Mucosa of descending colon (tissue), 3 donors: ENCODE results near the gene CLIP2. TPM values are rescaled to one million over a fixed set of nuclear protein-coding genes. Genes with fewer than 3 reads are reported as not detected.
"Not testable (repeated sequence)": the region's sequence is repeated elsewhere in the genome, so short reads cannot be mapped to it uniquely, and the experiment has no call there.

Experiments
- ATAC-seq: fragments of 200-7000 bp; cut with Tn5 transposase; one replicate; pipeline ENCODE4 v1.9.1; 2020; ENCODE audit warnings: mild to moderate bottlenecking, moderate library complexity
- DNase-seq, 3 donors: peaks; one replicate each; pipeline ENCODE4 v3.0.0-alpha.2; 2020
- H3K36me3 ChIP-seq: fragments of 200-600 bp; one replicate; pipeline ENCODE4 v1.8.0; 2021; ENCODE audit warnings: low read depth, mild to moderate bottlenecking
- H3K4me1 ChIP-seq: fragments of 200-600 bp; one replicate; pipeline ENCODE4 v1.8.0; 2021; ENCODE audit warnings: low read depth, mild to moderate bottlenecking
- H3K4me3 ChIP-seq: fragments of 200-600 bp; one replicate; pipeline ENCODE4 v1.8.0; 2021; ENCODE audit warnings: mild to moderate bottlenecking
- H3K9me3 ChIP-seq: fragments of 200-600 bp; one replicate; pipeline ENCODE4 v1.8.0; 2021; ENCODE audit warnings: mild to moderate bottlenecking
- CTCF ChIP-seq: fragments of 200-600 bp; IDR thresholded peaks from one replicate; pipeline ENCODE4 v1.8.0; 2022; ENCODE audit warnings: antibody characterized with exemption, mild to moderate bottlenecking
- intact Hi-C, 2 donors: fragments of 100-400 bp; cut with DNase I in 1 of 2; cut with micrococcal nuclease in 1 of 2; formaldehyde crosslinking; loops; one replicate each; pipeline versions ENCODE4 v1.11.0 to v1.11.1; 2022; cut with DNase I, micrococcal nuclease
- total RNA-seq, 3 donors: library from RNA; stranded (reverse); fragmentation: NEBNext Ultra II Directional in 2 of 3; extraction: Animal tissue kit (Norgen Biotek cat#: 25700) in 2 of 3; gene quantifications; one replicate each; pipeline versions ENCODE4 v1.2.1 to v1.2.4, GENCODE V29; 2021 to 2023
- donor health status: DM: no; HTN: no; CAD: no; lungs with moderate emphysema.
- donor health status: DM: no; HTN: no; CAD: no.
- donor health status: DM: no; HTN: yes; CAD: no.

CLIP2 gene
- total RNA-seq, 3 donors from 2014 or later = 57.6 to 77.7 (median 67.1) TPM

- intact Hi-C loops = no loop called here
- no peak overlapping the region for H3K4me3 ChIP-seq
Measured at GRCh38 chr7:74252893-74253292, 36.3 kb upstream of the CLIP2 start.

DNA sequence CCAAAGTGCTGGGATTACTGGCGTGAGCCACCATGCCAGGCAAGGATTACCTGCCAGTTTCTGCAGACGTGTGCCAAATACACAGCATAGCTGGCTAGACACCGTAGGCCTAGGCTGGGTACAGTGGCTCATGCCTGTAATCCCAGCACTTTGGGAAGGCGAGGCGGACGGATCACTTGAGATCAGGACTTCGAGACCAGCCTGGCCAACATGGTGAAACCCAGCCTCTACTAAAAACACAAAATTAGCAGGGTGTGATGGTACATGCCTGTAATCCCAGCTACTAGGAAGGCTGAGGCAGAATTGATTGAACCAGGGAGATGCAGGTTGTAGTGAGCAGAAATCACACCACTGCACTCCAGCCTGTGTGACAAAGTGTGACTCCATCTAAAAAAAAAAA lies 35.9 kb upstream of the CLIP2 start:
- Histone ChIP-seq H3K4me3 (no peak overlapping the region), H3K9me3 (no peaks in the 10 kb centered on the region), H3K36me3 (peaks cover 4% of the 10 kb centered on the region), H3K4me1 (peaks cover 22% of the 10 kb centered on the region)
- intact Hi-C loops = no loop called here
- ATAC-seq (no peak), DNase-seq (no peak)
- TF ChIP-seq CTCF = no peak

More at GRCh38 chr7:74252893-74253292, 36.3 kb upstream of the CLIP2 start:
- peak; percentile 22 for ATAC-seq
- TF ChIP-seq CTCF = no peak
- DNase-seq = peak; percentile 60 to 69 (median 61)
- Histone ChIP-seq H3K36me3 (peaks cover 4% of the 10 kb centered on the region), H3K9me3 (no peaks in the 10 kb centered on the region), H3K4me1 (peaks cover 22% of the 10 kb centered on the region)

DNA sequence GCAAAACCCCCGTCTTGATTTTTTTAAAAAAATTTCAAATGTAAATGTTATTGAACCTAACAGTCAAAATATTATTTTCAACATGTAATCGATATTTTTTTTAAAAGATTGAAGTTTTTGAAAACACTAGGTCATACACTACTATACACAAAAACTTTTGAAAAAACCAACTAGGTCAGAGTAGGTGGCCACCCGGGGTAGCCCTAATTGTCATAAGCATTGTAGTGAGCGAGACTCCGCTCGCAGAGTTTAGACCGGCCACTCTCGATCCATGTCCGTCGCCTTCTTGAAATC lies 35.4 kb upstream of the CLIP2 start:
- no peak for TF ChIP-seq CTCF
- H3K4me1 ChIP-seq = peaks cover 22% of the 10 kb centered on the region
- peak overlapping the region; percentile 49 for H3K4me3 ChIP-seq
- peak in 1 of 3 donors; percentile 45 for DNase-seq
- H3K9me3 ChIP-seq = no peaks in the 10 kb centered on the region
- no peak for ATAC-seq
- peaks cover 4% of the 10 kb centered on the region for H3K36me3 ChIP-seq
- intact Hi-C loops = no loop called here

GRCh38 chr7:74254129-74254857 lies 34.9 kb upstream of the CLIP2 start, which contains the start of gene RFC2:
TSS of gene RFC2 (minus strand) at chr7:74254399. CDS start at chr7:74254383, 16 bp downstream.
- Histone ChIP-seq H3K4me3 (peak within 1 kb of the TSS; percentile 49), H3K36me3 (peaks cover under 1% of the 10 kb centered on the region), H3K9me3 (no peaks in the 10 kb centered on the region), H3K4me1 (peaks cover 22% of the 10 kb centered on the region)
- DNase-seq = peak; percentile 98 to 99 (median 98)
- peak; percentile 11 for TF ChIP-seq CTCF
- intact Hi-C loops = no loop called here
- ATAC-seq = peak; percentile 99

- DNase-seq = peak in 1 of 3 donors; percentile 53
- Histone ChIP-seq H3K9me3 (no peaks in the 10 kb centered on the region), H3K36me3 (no peaks in the 10 kb centered on the region), H3K4me1 (peaks cover 22% of the 10 kb centered on the region), H3K4me3 (peak overlapping the region; percentile 49)
- TF ChIP-seq CTCF = no peak
- ATAC-seq = peak; percentile 9
- intact Hi-C loops = no loop called here
Measured at GRCh38 chr7:74254858-74255379, 34.3 kb upstream of the CLIP2 start.

DNA sequence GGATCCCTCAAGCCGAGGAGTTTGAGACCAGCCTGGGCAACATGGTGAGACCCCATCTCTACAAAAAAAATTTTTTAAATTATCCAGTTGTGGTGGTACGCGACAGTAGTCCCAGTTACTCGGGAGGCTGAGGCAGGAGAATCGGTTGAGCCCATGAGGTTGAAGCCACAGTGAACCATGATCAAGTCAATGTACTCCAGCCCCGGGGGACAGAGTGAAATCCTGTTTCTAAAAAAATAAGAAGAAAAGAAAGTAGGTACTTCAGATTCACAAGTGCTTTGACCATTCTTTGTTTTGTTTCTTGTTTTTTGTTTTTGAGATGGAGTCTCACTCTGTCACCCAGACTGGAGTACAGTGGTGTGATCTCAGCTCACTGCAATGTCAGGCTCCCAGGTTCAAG lies 33.7 kb upstream of the CLIP2 start:
- ATAC-seq, intact Hi-C loops, H3K4me3 ChIP-seq, H3K36me3 ChIP-seq, H3K9me3 ChIP-seq, DNase-seq: not testable (repeated sequence)
- H3K4me1 ChIP-seq = peaks cover 22% of the 10 kb centered on the region
